Esophagus muscularis mucosa (tissue), 4 donors: Measurements from ENCODE around the gene PTCSC3. TPM values are rescaled to one million over a fixed set of nuclear protein-coding genes. Genes with fewer than 3 reads are reported as not detected.
"Not testable (repeated sequence)": the region's sequence is repeated elsewhere in the genome, so short reads cannot be mapped to it uniquely, and the experiment has no call there.

Experiments
- DNase-seq: peaks from one replicate; pipeline ENCODE4 v3.0.0-alpha.2; 2017; ENCODE audit errors: extremely low spot score
- H3K27ac ChIP-seq, 4 donors: fragments of 200-600 bp; sonication (generic); replicated peaks in 1 of 4; 1 replicate in 3 of 4; 2 replicates in 1 of 4; pipeline ENCODE4 v1.5.1; 2016 to 2019; ENCODE audit warnings: mild to moderate bottlenecking in 1 of 4
- H3K27me3 ChIP-seq, 4 donors: fragments of 200-600 bp; sonication (generic); one replicate each; pipeline versions ENCODE4 v1.5.1 to v1.6.0; 2016 to 2019
- H3K36me3 ChIP-seq, 4 donors: fragments of 200-600 bp; sonication (generic); one replicate each; pipeline ENCODE4 v1.5.1; 2016 to 2019
- H3K4me1 ChIP-seq, 4 donors: fragments of 200-600 bp; sonication (generic); one replicate each; pipeline ENCODE4 v1.5.1; 2016 to 2019
- H3K4me3 ChIP-seq, 4 donors: fragments of 200-600 bp; sonication (generic); 1 replicate in 2 of 4; 2 replicates in 2 of 4; pipeline ENCODE4 v1.5.1; 2016 to 2019; ENCODE audit warnings: mild to moderate bottlenecking in 4 of 4, moderate library complexity in 1 of 4
- H3K9me3 ChIP-seq, 4 donors: fragments of 200-600 bp; sonication (generic); 1 replicate in 3 of 4; 2 replicates in 1 of 4; pipeline ENCODE4 v1.5.1; 2016 to 2019
- CTCF ChIP-seq, 3 experiments: fragments of 200-600 bp in 2 of 3; fragments of 450-650 bp in 1 of 3; sonication (generic) in 2 of 3; IDR thresholded peaks; one replicate each; pipeline ENCODE4 v1.5.1; 2017 to 2019; ENCODE audit warnings: antibody characterized with exemption in 3 of 3, mild to moderate bottlenecking in 2 of 3, moderate library complexity in 1 of 3
- EP300 ChIP-seq: sonication (generic); formaldehyde crosslinking; IDR thresholded peaks from one replicate; pipeline ENCODE4 v1.6.1; 2017; ENCODE audit warnings: antibody characterized with exemption
- POLR2A ChIP-seq: fragments of 450-650 bp; IDR thresholded peaks from one replicate; pipeline ENCODE4 v1.6.1; 2017; ENCODE audit warnings: antibody characterized with exemption, moderate library complexity, mild to moderate bottlenecking, low read depth
- POLR2AphosphoS5 ChIP-seq, 2 donors: sonication (generic); formaldehyde crosslinking; IDR thresholded peaks; one replicate each; pipeline ENCODE4 v1.6.1; 2017; ENCODE audit warnings: antibody characterized with exemption in 2 of 2
- WGBS: methylation state at CpG from one replicate; pipeline ENCODE4 v1.1.5; 2018; 5-methylcytosine and 5-hydroxymethylcytosine counted together
- intact Hi-C: fragments of 100-400 bp; cut with DNase I; formaldehyde crosslinking; loops from one replicate; pipeline ENCODE4 v1.15.1; 2023
- total RNA-seq, 4 donors: library from RNA; depleted of rRNA; stranded (reverse); fragments of >200 nt; gene quantifications; one replicate each; pipeline versions ENCODE4 v1.1.0 to v1.2.1, GENCODE V29; 2016

Gene PTCSC3
- total RNA-seq, 4 donors from 2014 or later, result not detected

- TF ChIP-seq EP300 (no peak), POLR2A (no peak), CTCF (IDR thresholded peaks at IDR 0.05) (no peak), POLR2AphosphoS5 (IDR thresholded peaks at IDR 0.05) (no peak)
- 65% methylated on average over 4 of the region's 4 CpGs for WGBS
- H3K4me1 ChIP-seq, result no peaks in the 10 kb centered on the region
- no peak overlapping the region for H3K4me3 ChIP-seq
- intact Hi-C loops, result no loop called here
- H3K27ac ChIP-seq, result no peak overlapping the region
- no peaks in the 10 kb centered on the region for H3K36me3 ChIP-seq
- H3K9me3 ChIP-seq, result no peaks in the 10 kb centered on the region
- H3K27me3 ChIP-seq, result no peaks in the 10 kb centered on the region
- no peak for DNase-seq
Observed at GRCh38 chr14:36113341-36113740, 63.2 kb downstream of the PTCSC3 start.

GRCh38 chr14:36111822-36112583 is 64.5 kb downstream of the PTCSC3 start:
- Histone ChIP-seq H3K27ac (no peak overlapping the region), H3K4me1 (no peaks in the 10 kb centered on the region), H3K4me3 (no peak overlapping the region), H3K36me3 (no peaks in the 10 kb centered on the region), H3K27me3 (no peaks in the 10 kb centered on the region), H3K9me3 (no peaks in the 10 kb centered on the region)
- intact Hi-C loops, result no loop called here
- WGBS, result 85% methylated on average over 3 of the region's 3 CpGs
- DNase-seq, result no peak
- TF ChIP-seq POLR2A (no peak), EP300 (no peak), POLR2AphosphoS5 (IDR thresholded peaks at IDR 0.05) (no peak), CTCF (IDR thresholded peaks at IDR 0.05) (no peak)

- no peak for TF ChIP-seq EP300
- TF ChIP-seq POLR2A, result no peak
- no peak for TF ChIP-seq CTCF (IDR thresholded peaks at IDR 0.05)
- TF ChIP-seq POLR2AphosphoS5 (IDR thresholded peaks at IDR 0.05), result no peak
- H3K9me3 ChIP-seq, result no peaks in the 10 kb centered on the region
- peaks cover 0 to 4% (median 0%) of the 10 kb centered on the region in 4 donors for H3K27me3 ChIP-seq
- intact Hi-C loops, result no loop called here
- DNase-seq, result no peak
- no peak overlapping the region for H3K4me3 ChIP-seq
- H3K4me1 ChIP-seq, result no peaks in the 10 kb centered on the region
- no peaks in the 10 kb centered on the region for H3K36me3 ChIP-seq
- no peak overlapping the region for H3K27ac ChIP-seq
- 8% methylated on average over 1 of the region's 1 CpG for WGBS
Observed at GRCh38 chr14:36105401-36105800, 71.1 kb downstream of the PTCSC3 start.

- H3K36me3 ChIP-seq, H3K4me1 ChIP-seq, H3K9me3 ChIP-seq, intact Hi-C loops, DNase-seq, H3K27ac ChIP-seq, H3K4me3 ChIP-seq, H3K27me3 ChIP-seq: not testable (repeated sequence)
- WGBS, result 88% methylated on average over 7 of the region's 7 CpGs
Observed at GRCh38 chr14:36104258-36104657, 72.3 kb downstream of the PTCSC3 start.

GRCh38 chr14:36099619-36100018 is 76.9 kb downstream of the PTCSC3 start:
- WGBS, result 88% methylated on average over 4 of the region's 4 CpGs
- Histone ChIP-seq H3K4me1 (no peaks in the 10 kb centered on the region), H3K27ac (no peak overlapping the region), H3K27me3 (peaks cover 0 to 6% (median 0%) of the 10 kb centered on the region in 4 donors), H3K9me3 (no peaks in the 10 kb centered on the region), H3K36me3 (no peaks in the 10 kb centered on the region), H3K4me3 (no peak overlapping the region)
- intact Hi-C loops, result no loop called here
- no peak for DNase-seq
- TF ChIP-seq EP300 (no peak), POLR2A (no peak), CTCF (IDR thresholded peaks at IDR 0.05) (no peak), POLR2AphosphoS5 (IDR thresholded peaks at IDR 0.05) (no peak)
